HAP-1 (cell line): ENCODE results near the gene NTSR1.

Source experiments
- DNase-seq, 2 experiments: peaks; one replicate each; pipeline ENCODE4 v3.0.0-alpha.2; 2016 to 2020; ENCODE audit warnings: low spot score in 2 of 2
- H3K27me3 ChIP-seq: fragments of 250-450 bp; sonication (Bioruptor Pico); 2 replicates; pipeline ENCODE4 v1.5.1; 2020; ENCODE audit warnings: low read depth, mild to moderate bottlenecking, moderate library complexity
- H3K36me3 ChIP-seq: fragments of 250-450 bp; sonication (Bioruptor Pico); replicated peaks from 2 replicates; pipeline ENCODE4 v1.5.1; 2020; ENCODE audit warnings: mild to moderate bottlenecking
- H3K4me1 ChIP-seq: fragments of 250-450 bp; sonication (Bioruptor Pico); 2 replicates; pipeline ENCODE4 v1.5.1; 2020; ENCODE audit warnings: mild to moderate bottlenecking
- H3K4me3 ChIP-seq: fragments of 250-450 bp; sonication (Bioruptor Pico); 2 replicates; pipeline ENCODE4 v1.5.1; 2020; ENCODE audit warnings: mild to moderate bottlenecking, moderate library complexity
- H3K9me3 ChIP-seq: fragments of 250-450 bp; sonication (Bioruptor Pico); 2 replicates; pipeline ENCODE4 v1.5.1; 2020; ENCODE audit warnings: mild to moderate bottlenecking, moderate library complexity
- in situ Hi-C: fragments of 300-500 bp; cut with MboI; formaldehyde crosslinking; loops from 3 replicates; pipeline ENCODE4 v1.14.3; 2020; ENCODE audit warnings: low sequenced_read_pairs, inconsistent platforms, mixed read lengths

Gene NTSR1

GRCh38 chr20:62710886-62711702 is 2.5 kb downstream of the NTSR1 start:
- H3K4me3 ChIP-seq, result no peak overlapping the region
- DNase-seq, result no peak
- peaks cover 25% of the 10 kb centered on the region for H3K27me3 ChIP-seq
- in situ Hi-C loops, result no loop called here
- H3K9me3 ChIP-seq, result no peaks in the 10 kb centered on the region
- no peaks in the 10 kb centered on the region for H3K36me3 ChIP-seq
- H3K4me1 ChIP-seq, result no peaks in the 10 kb centered on the region

- in situ Hi-C loops, result no loop called here
- Histone ChIP-seq H3K27me3 (peaks cover 25% of the 10 kb centered on the region), H3K9me3 (no peaks in the 10 kb centered on the region), H3K4me3 (no peak overlapping the region), H3K4me1 (no peaks in the 10 kb centered on the region), H3K36me3 (no peaks in the 10 kb centered on the region)
- no peak for DNase-seq
Observed at GRCh38 chr20:62711703-62712101, 3.1 kb downstream of the NTSR1 start.

- in situ Hi-C loops, result no loop called here
- no peak for DNase-seq
- H3K4me3 ChIP-seq, result no peak overlapping the region
Observed at GRCh38 chr20:62712606-62713005, 4.0 kb downstream of the NTSR1 start.

GRCh38 chr20:62714006-62714405 is 5.4 kb downstream of the NTSR1 start:
- no peaks in the 10 kb centered on the region for H3K36me3 ChIP-seq

More at GRCh38 chr20:62712606-62713005, 4.0 kb downstream of the NTSR1 start:
- Histone ChIP-seq H3K27me3 (peaks cover 25% of the 10 kb centered on the region), H3K4me1 (no peaks in the 10 kb centered on the region), H3K36me3 (no peaks in the 10 kb centered on the region), H3K9me3 (no peaks in the 10 kb centered on the region)

GRCh38 chr20:62714799-62715198 is 6.2 kb downstream of the NTSR1 start:
- no peak for DNase-seq
- in situ Hi-C loops, result no loop called here
- H3K4me1 ChIP-seq, result no peaks in the 10 kb centered on the region
- H3K36me3 ChIP-seq, result no peaks in the 10 kb centered on the region
- H3K9me3 ChIP-seq, result peaks cover 4% of the 10 kb centered on the region; the same call in 1 of the 2 replicates
- H3K4me3 ChIP-seq, result no peak overlapping the region
- peaks cover 23% of the 10 kb centered on the region for H3K27me3 ChIP-seq

More at GRCh38 chr20:62714006-62714405, 5.4 kb downstream of the NTSR1 start:
- no peak for DNase-seq
- H3K4me3 ChIP-seq, result no peak overlapping the region
- in situ Hi-C loops, result no loop called here
- peaks cover 23% of the 10 kb centered on the region for H3K27me3 ChIP-seq
- H3K9me3 ChIP-seq, result no peaks in the 10 kb centered on the region
- no peaks in the 10 kb centered on the region for H3K4me1 ChIP-seq

- peaks cover 6% of the 10 kb centered on the region; the same call in 1 of the 2 replicates for H3K9me3 ChIP-seq
- no peaks in the 10 kb centered on the region for H3K4me1 ChIP-seq
- H3K36me3 ChIP-seq, result no peaks in the 10 kb centered on the region
- in situ Hi-C loops, result no loop called here
- no peak for DNase-seq
- H3K27me3 ChIP-seq, result peaks cover 20% of the 10 kb centered on the region
- no peak overlapping the region for H3K4me3 ChIP-seq
Observed at GRCh38 chr20:62715201-62715600, 6.6 kb downstream of the NTSR1 start.

GRCh38 chr20:62716198-62716940 is 7.7 kb downstream of the NTSR1 start:
- no peaks in the 10 kb centered on the region for H3K4me1 ChIP-seq

GRCh38 chr20:62716941-62717310 is 8.3 kb downstream of the NTSR1 start:
- Histone ChIP-seq H3K36me3 (no peaks in the 10 kb centered on the region), H3K4me3 (no peak overlapping the region), H3K9me3 (peaks cover 6% of the 10 kb centered on the region; the same call in 1 of the 2 replicates), H3K27me3 (peaks cover 7% of the 10 kb centered on the region), H3K4me1 (no peaks in the 10 kb centered on the region)
- in situ Hi-C loops, result no loop called here
- no peak for DNase-seq

More at GRCh38 chr20:62716198-62716940, 7.7 kb downstream of the NTSR1 start:
- no peaks in the 10 kb centered on the region for H3K36me3 ChIP-seq
- no peak overlapping the region for H3K4me3 ChIP-seq
- peaks cover 6% of the 10 kb centered on the region; the same call in 1 of the 2 replicates for H3K9me3 ChIP-seq
- no peak for DNase-seq
- in situ Hi-C loops, result no loop called here
- peaks cover 10% of the 10 kb centered on the region for H3K27me3 ChIP-seq

- H3K4me1 ChIP-seq, result no peaks in the 10 kb centered on the region
- peaks cover 6% of the 10 kb centered on the region; the same call in 1 of the 2 replicates for H3K9me3 ChIP-seq
- peaks cover 10% of the 10 kb centered on the region for H3K27me3 ChIP-seq
- no peaks in the 10 kb centered on the region for H3K36me3 ChIP-seq
- in situ Hi-C loops, result no loop called here
- no peak overlapping the region for H3K4me3 ChIP-seq
- no peak for DNase-seq
Observed at GRCh38 chr20:62717933-62718332, 9.3 kb downstream of the NTSR1 start.

- Histone ChIP-seq H3K4me3 (no peak overlapping the region), H3K9me3 (peaks cover 6% of the 10 kb centered on the region; the same call in 1 of the 2 replicates), H3K4me1 (no peaks in the 10 kb centered on the region), H3K27me3 (peaks cover 10% of the 10 kb centered on the region), H3K36me3 (no peaks in the 10 kb centered on the region)
- in situ Hi-C loops, result no loop called here
- no peak for DNase-seq
Observed at GRCh38 chr20:62718546-62718945, 9.9 kb downstream of the NTSR1 start.

GRCh38 chr20:62719250-62719935 is 10.8 kb downstream of the NTSR1 start:
- in situ Hi-C loops, result no loop called here
- H3K4me3 ChIP-seq, result no peak overlapping the region
- no peaks in the 10 kb centered on the region for H3K4me1 ChIP-seq
- peaks cover 10% of the 10 kb centered on the region for H3K27me3 ChIP-seq
- no peak for DNase-seq
- peaks cover 6% of the 10 kb centered on the region; the same call in 1 of the 2 replicates for H3K9me3 ChIP-seq
- no peaks in the 10 kb centered on the region for H3K36me3 ChIP-seq

GRCh38 chr20:62721511-62722370 is 13.1 kb downstream of the NTSR1 start:
- in situ Hi-C loops, result no loop called here
- DNase-seq, result no peak
- no peak overlapping the region for H3K4me3 ChIP-seq
- H3K4me1 ChIP-seq, result no peaks in the 10 kb centered on the region
- peaks cover 6% of the 10 kb centered on the region; the same call in 1 of the 2 replicates for H3K9me3 ChIP-seq
- H3K27me3 ChIP-seq, result peaks cover 14% of the 10 kb centered on the region
- no peaks in the 10 kb centered on the region for H3K36me3 ChIP-seq

GRCh38 chr20:62722627-62723026 is 14.0 kb downstream of the NTSR1 start:
- Histone ChIP-seq H3K9me3 (peaks cover 6% of the 10 kb centered on the region; the same call in 1 of the 2 replicates), H3K27me3 (peaks cover 14% of the 10 kb centered on the region), H3K36me3 (no peaks in the 10 kb centered on the region), H3K4me3 (no peak overlapping the region), H3K4me1 (no peaks in the 10 kb centered on the region)
- no peak for DNase-seq
- in situ Hi-C loops, result no loop called here
